Posterior cingulate gyrus (tissue), 11 donors: ENCODE measurements around the gene TULP4.

Experiments used
- DNase-seq, 10 donors: peaks; one replicate each; pipeline versions ENCODE4 v3.0.0 to v3.0.0-alpha.2; 2020 to 2021; ENCODE audit warnings: mixed read lengths in 3 of 10
- intact Hi-C: fragments of 100-400 bp; cut with DNase I; formaldehyde crosslinking; loops from one replicate; pipeline ENCODE4 v1.15.1; 2023

Gene TULP4

GRCh38 chr6:158312165-158312564, at the start of gene TULP4:
Gene TULP4, plus strand, starts transcription at chr6:158312465. Its CDS starts 1,552 bp downstream, at chr6:158314017.
- intact Hi-C loops: no loop called here
- no peak for DNase-seq

- intact Hi-C loops: no loop called here
- no peak for DNase-seq
These were observed 49.5 kb upstream of the TULP4 start for GRCh38 chr6:158262755-158263154.

- DNase-seq: no peak
- intact Hi-C loops: no loop called here
These were observed 48.1 kb upstream of the TULP4 start for GRCh38 chr6:158264180-158264579.

- intact Hi-C loops: no loop called here
- DNase-seq: no peak
These were observed 46.1 kb upstream of the TULP4 start for GRCh38 chr6:158266131-158266530.

GRCh38 chr6:158268361-158269147, 43.7 kb upstream of the TULP4 start:
- DNase-seq: no peak
- intact Hi-C loops: no loop called here

GRCh38 chr6:158269657-158270056, 42.6 kb upstream of the TULP4 start:
- no peak for DNase-seq
- intact Hi-C loops: no loop called here

GRCh38 chr6:158270389-158271127, 41.7 kb upstream of the TULP4 start:
- no peak for DNase-seq
- intact Hi-C loops: no loop called here

GRCh38 chr6:158272324-158272723, 39.9 kb upstream of the TULP4 start:
- DNase-seq: no peak
- intact Hi-C loops: no loop called here

GRCh38 chr6:158278004-158278403, 34.3 kb upstream of the TULP4 start:
- intact Hi-C loops: no loop called here
- DNase-seq: no peak

GRCh38 chr6:158279615-158280014, 32.6 kb upstream of the TULP4 start:
- DNase-seq: no peak
- intact Hi-C loops: no loop called here

GRCh38 chr6:158283304-158283980, 28.8 kb upstream of the TULP4 start:
- intact Hi-C loops: no loop called here
- DNase-seq: peak in 1 of 10 donors; percentile 11

- peak in 2 of 10 donors; percentile 14 to 31 for DNase-seq
- intact Hi-C loops: loop anchor here (2.0 kb wide), 1 partner anchor 51 kb away; no protein-coding TSS in a partner anchor
These were observed 28.0 kb upstream of the TULP4 start for GRCh38 chr6:158284007-158284875.

- intact Hi-C loops: loop anchor here (2.0 kb wide), 1 partner anchor 52 kb away; no protein-coding TSS in a partner anchor
- DNase-seq: no peak
These were observed 27.2 kb upstream of the TULP4 start for GRCh38 chr6:158284876-158285655.

GRCh38 chr6:158285656-158286021, 26.6 kb upstream of the TULP4 start:
- intact Hi-C loops: loop anchor here (2.0 kb wide), 1 partner anchor 53 kb away; no protein-coding TSS in a partner anchor
- peak in 8 of 10 donors; percentile 21 to 88 (median 41) for DNase-seq

- DNase-seq: no peak
- intact Hi-C loops: no loop called here
These were observed 25.9 kb upstream of the TULP4 start for GRCh38 chr6:158286413-158286812.

GRCh38 chr6:158287047-158287446, 25.2 kb upstream of the TULP4 start:
- intact Hi-C loops: no loop called here
- no peak for DNase-seq

- no peak for DNase-seq
- intact Hi-C loops: no loop called here
These were observed 22.2 kb upstream of the TULP4 start for GRCh38 chr6:158290040-158290439.

GRCh38 chr6:158290659-158291058, 21.6 kb upstream of the TULP4 start:
- DNase-seq: no peak
- intact Hi-C loops: no loop called here

- no peak for DNase-seq
- intact Hi-C loops: no loop called here
These were observed 20.2 kb upstream of the TULP4 start for GRCh38 chr6:158292016-158292415.
